Fibroblast of skin of scalp (primary cell): ENCODE data around the gene PUS3.
"Not testable (repeated sequence)": the region's sequence is repeated elsewhere in the genome, so short reads cannot be mapped to it uniquely, and the experiment has no call there.

Experiments
- DNase-seq: peaks from one replicate; pipeline ENCODE4 v3.0.0-alpha.2; 2013

Gene PUS3

DNA sequence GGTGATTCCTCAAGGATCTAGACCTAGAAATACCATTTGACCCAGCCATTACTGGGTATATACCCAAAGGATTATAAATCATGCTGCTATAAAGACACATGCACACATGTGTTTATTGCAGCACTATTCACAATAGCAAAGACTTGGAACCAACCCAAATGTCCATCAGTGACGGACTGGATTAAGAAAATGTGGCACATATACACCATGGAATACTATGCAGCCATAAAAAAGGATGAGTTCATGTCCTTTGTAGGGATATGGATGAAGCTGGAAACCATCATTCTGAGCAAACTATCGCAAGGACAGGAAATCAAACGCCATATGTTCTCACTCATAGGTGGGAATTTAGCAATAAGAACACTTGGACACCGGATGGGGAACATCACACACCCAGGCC is 37.7 kb downstream of the PUS3 start:
- DNase-seq = not testable (repeated sequence)

DNA sequence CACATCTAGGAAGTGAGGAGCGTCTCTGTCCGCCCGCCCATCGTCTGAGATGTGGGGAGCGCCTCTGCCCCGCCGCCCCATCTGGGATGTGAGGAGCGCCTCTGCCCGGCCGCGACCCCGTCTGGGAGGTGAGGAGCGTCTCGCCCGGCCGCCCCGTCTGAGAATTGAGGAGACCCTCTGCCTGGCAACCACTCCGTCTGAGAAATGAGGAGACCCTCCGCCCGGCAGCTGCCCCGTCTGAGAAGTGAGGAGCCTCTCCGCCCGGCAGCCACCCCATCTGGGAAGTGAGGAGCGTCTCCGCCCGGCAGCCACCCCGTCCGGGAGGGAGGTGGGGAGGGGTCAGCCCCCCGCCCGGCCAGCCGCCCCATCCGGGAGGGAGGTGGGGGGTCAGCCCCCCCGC is 40.2 kb downstream of the PUS3 start:
- DNase-seq = not testable (repeated sequence)

DNA sequence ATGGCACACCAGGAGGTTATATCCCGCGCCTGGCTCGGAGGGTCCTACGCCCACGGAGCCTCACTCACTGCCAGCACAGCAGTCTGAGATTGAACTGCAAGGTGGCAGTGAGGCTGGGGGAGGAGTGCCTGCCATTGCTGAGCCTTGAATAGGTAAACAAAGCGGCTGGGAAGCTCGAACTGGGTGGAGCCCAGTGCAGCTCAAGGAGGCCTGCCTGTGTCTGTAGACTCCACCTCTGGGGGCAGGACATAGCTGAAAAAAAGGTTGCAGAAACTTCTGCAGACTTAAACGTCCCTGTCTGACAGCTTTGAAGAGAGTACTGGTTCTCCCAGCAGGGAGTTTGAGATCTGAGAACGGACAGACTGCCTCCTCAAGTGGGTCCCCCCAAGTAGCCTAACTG is 45.3 kb downstream of the PUS3 start:
- not testable (repeated sequence) for DNase-seq

DNA sequence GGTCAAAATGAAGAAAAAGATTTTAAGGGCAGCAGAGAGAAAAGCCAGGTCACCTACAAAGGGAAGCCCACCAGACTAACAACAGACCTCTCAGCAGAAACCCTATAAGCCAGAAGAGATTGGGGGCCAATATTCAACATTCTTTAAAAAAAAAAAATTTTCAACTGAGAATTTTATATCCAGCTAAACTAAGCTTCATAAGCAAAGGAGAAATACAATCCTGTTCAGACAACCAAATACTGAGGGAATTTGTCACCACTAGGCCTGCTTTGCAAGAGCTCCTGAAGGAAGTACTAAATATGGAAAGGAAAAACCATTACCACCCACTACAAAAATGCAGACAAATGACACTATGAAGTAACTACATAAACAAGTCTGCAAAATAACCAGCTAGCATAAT is 56.8 kb downstream of the PUS3 start:
- no peak for DNase-seq
